BLaER1 (cell line): Measurements from ENCODE around the gene LLGL1.

Experiments used
- H3K27ac ChIP-seq: shearing (Covaris generic); formaldehyde crosslinking; 2 replicates; pipeline ENCODE4 v1.8.1; 2022
- H3K27me3 ChIP-seq: shearing (Covaris generic); formaldehyde crosslinking; 2 replicates; pipeline ENCODE4 v1.8.1; 2022
- H3K36me3 ChIP-seq: shearing (Covaris generic); formaldehyde crosslinking; 2 replicates; pipeline ENCODE4 v1.8.1; 2022
- H3K4me1 ChIP-seq: shearing (Covaris generic); formaldehyde crosslinking; 2 replicates; pipeline ENCODE4 v1.8.1; 2022
- H3K4me2 ChIP-seq: shearing (Covaris generic); formaldehyde crosslinking; 2 replicates; pipeline ENCODE4 v1.8.1; 2022
- H3K4me3 ChIP-seq: shearing (Covaris generic); formaldehyde crosslinking; 2 replicates; pipeline ENCODE4 v1.8.1; 2022
- H3K9ac ChIP-seq: shearing (Covaris generic); formaldehyde crosslinking; 2 replicates; pipeline ENCODE4 v1.8.1; 2022
- H3K9me3 ChIP-seq: shearing (Covaris generic); formaldehyde crosslinking; 2 replicates; pipeline ENCODE4 v1.8.1; 2022
- H4K20me1 ChIP-seq: shearing (Covaris generic); formaldehyde crosslinking; 2 replicates; pipeline ENCODE4 v1.8.1; 2022
- Cebpa-rat ChIP-seq: shearing (Covaris generic); IDR thresholded peaks from 2 replicates; pipeline ENCODE4 v1.8.1; 2022

Gene LLGL1

GRCh38 chr17:18257268-18257981 is 32.0 kb downstream of the LLGL1 start:
- TF ChIP-seq Cebpa-rat = no peak
- Histone ChIP-seq H4K20me1 (peaks cover 65% of the 10 kb centered on the region), H3K4me2 (peak overlapping the region; percentile 94), H3K36me3 (peaks cover 43% of the 10 kb centered on the region), H3K4me3 (peak overlapping the region; percentile 97), H3K4me1 (peaks cover 45% of the 10 kb centered on the region), H3K27me3 (no peaks in the 10 kb centered on the region), H3K9ac (peak overlapping the region; percentile 93), H3K9me3 (no peaks in the 10 kb centered on the region), H3K27ac (peak overlapping the region; percentile 93)

GRCh38 chr17:18257982-18258355 is 32.5 kb downstream of the LLGL1 start:
- Histone ChIP-seq H4K20me1 (peaks cover 70% of the 10 kb centered on the region), H3K4me2 (peak overlapping the region; percentile 94), H3K27me3 (no peaks in the 10 kb centered on the region), H3K4me3 (peak overlapping the region; percentile 97), H3K9me3 (no peaks in the 10 kb centered on the region), H3K4me1 (peaks cover 47% of the 10 kb centered on the region), H3K27ac (peak overlapping the region; percentile 93), H3K36me3 (peaks cover 43% of the 10 kb centered on the region), H3K9ac (peak overlapping the region; percentile 93)
- no peak for TF ChIP-seq Cebpa-rat

GRCh38 chr17:18258356-18259038 is 33.1 kb downstream of the LLGL1 start, which contains the start of gene FLII:
TSS of gene FLII (minus strand) at chr17:18258738. CDS start at chr17:18258690, 48 bp downstream.
- Histone ChIP-seq H3K4me2 (peak within 1 kb of the TSS; percentile 98), H3K9me3 (no peaks in the 10 kb centered on the region), H3K27ac (peak within 1 kb of the TSS; percentile 93), H4K20me1 (peaks cover 65% of the 10 kb centered on the region), H3K9ac (peak within 1 kb of the TSS; percentile 93), H3K36me3 (peaks cover 43% of the 10 kb centered on the region), H3K4me3 (peak within 1 kb of the TSS; percentile 97), H3K27me3 (no peaks in the 10 kb centered on the region), H3K4me1 (peaks cover 47% of the 10 kb centered on the region)
- TF ChIP-seq Cebpa-rat = no peak

GRCh38 chr17:18259621-18260331 is 34.3 kb downstream of the LLGL1 start:
- H3K36me3 ChIP-seq = peaks cover 43% of the 10 kb centered on the region
- no peaks in the 10 kb centered on the region for H3K27me3 ChIP-seq
- H3K9me3 ChIP-seq = no peaks in the 10 kb centered on the region
- peaks cover 53% of the 10 kb centered on the region for H4K20me1 ChIP-seq
- H3K4me1 ChIP-seq = peaks cover 47% of the 10 kb centered on the region
- H3K9ac ChIP-seq = peak overlapping the region; percentile 86
- peak overlapping the region; percentile 84 for H3K4me3 ChIP-seq
- H3K27ac ChIP-seq = 0 out of 2 replicates have a peak overlapping the region, but pooled peaks have one; percentile 14
- peak overlapping the region; percentile 98 for H3K4me2 ChIP-seq
- no peak for TF ChIP-seq Cebpa-rat

GRCh38 chr17:18260332-18261145 is 35.1 kb downstream of the LLGL1 start, which contains the start of gene MIEF2:
TSS of gene MIEF2 (plus strand) at chr17:18260662. CDS start at chr17:18262721, 2,059 bp downstream.
- H3K27me3 ChIP-seq = no peaks in the 10 kb centered on the region
- peaks cover 43% of the 10 kb centered on the region for H3K36me3 ChIP-seq
- no peaks in the 10 kb centered on the region for H3K9me3 ChIP-seq
- peak within 1 kb of the TSS; percentile 84 for H3K4me3 ChIP-seq
- peak within 1 kb of the TSS; percentile 98 for H3K4me2 ChIP-seq
- H4K20me1 ChIP-seq = peaks cover 46% of the 10 kb centered on the region
- peak within 1 kb of the TSS; percentile 86 for H3K9ac ChIP-seq
- H3K27ac ChIP-seq = peak within 1 kb of the TSS; percentile 66
- TF ChIP-seq Cebpa-rat = no peak
- peaks cover 47% of the 10 kb centered on the region for H3K4me1 ChIP-seq

GRCh38 chr17:18261146-18261515 is 35.7 kb downstream of the LLGL1 start:
- H3K27ac ChIP-seq = peak overlapping the region; percentile 66
- H3K36me3 ChIP-seq = peaks cover 43% of the 10 kb centered on the region
- peak overlapping the region; percentile 98 for H3K4me2 ChIP-seq
- no peaks in the 10 kb centered on the region for H3K27me3 ChIP-seq
- H3K9me3 ChIP-seq = no peaks in the 10 kb centered on the region
- no peak for TF ChIP-seq Cebpa-rat
- peak overlapping the region; percentile 84 for H3K4me3 ChIP-seq
- peak overlapping the region; percentile 86 for H3K9ac ChIP-seq
- H4K20me1 ChIP-seq = peaks cover 40% of the 10 kb centered on the region
- peaks cover 47% of the 10 kb centered on the region for H3K4me1 ChIP-seq

- Histone ChIP-seq H3K36me3 (peaks cover 39% of the 10 kb centered on the region), H4K20me1 (peaks cover 34% of the 10 kb centered on the region), H3K4me1 (peaks cover 45% of the 10 kb centered on the region), H3K27ac (peak overlapping the region; percentile 66; the same call in 1 of the 2 replicates), H3K9ac (peak overlapping the region; percentile 86), H3K9me3 (no peaks in the 10 kb centered on the region), H3K27me3 (no peaks in the 10 kb centered on the region), H3K4me3 (peak overlapping the region; percentile 84), H3K4me2 (peak overlapping the region; percentile 98)
- TF ChIP-seq Cebpa-rat = no peak
These were observed 36.2 kb downstream of the LLGL1 start for GRCh38 chr17:18261659-18262058.

GRCh38 chr17:18262111-18262510 is 36.7 kb downstream of the LLGL1 start:
- Histone ChIP-seq H3K4me2 (peak overlapping the region; percentile 98), H4K20me1 (peaks cover 30% of the 10 kb centered on the region), H3K9ac (peak overlapping the region; percentile 86), H3K9me3 (no peaks in the 10 kb centered on the region), H3K36me3 (peaks cover 39% of the 10 kb centered on the region), H3K4me1 (peaks cover 41% of the 10 kb centered on the region), H3K27me3 (no peaks in the 10 kb centered on the region), H3K27ac (no peak overlapping the region), H3K4me3 (peak overlapping the region; percentile 84; the same call in 1 of the 2 replicates)
- no peak for TF ChIP-seq Cebpa-rat

GRCh38 chr17:18262641-18263040 is 37.2 kb downstream of the LLGL1 start:
- peaks cover 36% of the 10 kb centered on the region for H3K4me1 ChIP-seq
- H3K4me3 ChIP-seq = no peak overlapping the region
- peak overlapping the region; percentile 86 for H3K9ac ChIP-seq
- H3K27ac ChIP-seq = no peak overlapping the region
- no peak for TF ChIP-seq Cebpa-rat
- peaks cover 25% of the 10 kb centered on the region for H4K20me1 ChIP-seq
- no peaks in the 10 kb centered on the region for H3K27me3 ChIP-seq
- peaks cover 39% of the 10 kb centered on the region for H3K36me3 ChIP-seq
- no peaks in the 10 kb centered on the region for H3K9me3 ChIP-seq
- H3K4me2 ChIP-seq = peak overlapping the region; percentile 98; the same call in 1 of the 2 replicates
